ENCODE measurements around the gene TAF11L2.
"Not testable (repeated sequence)": the region's sequence is repeated elsewhere in the genome, so short reads cannot be mapped to it uniquely, and the experiment has no call there.

- not testable (repeated sequence) for TF ChIP-seq CTCF (conservative IDR thresholded peaks at IDR 0.05 in 1 of 2, IDR thresholded peaks at IDR 0.05 in 1 of 2; ENCODE audit: extremely low read depth in 1 of 2, insufficient read depth in 1 of 2, low read depth in 1 of 2, low read length in 2 of 2); EZH2 (IDR thresholded peaks at IDR 0.05; ENCODE audit: borderline replicate concordance, low read length)
Measured at GRCh38 chr5:17526504-17526903, 28.5 kb downstream of the TAF11L2 start.

Measured in mammary epithelial cell (primary cell).